ENCODE data around the gene ZNG1B.
"Not testable (repeated sequence)": the region's sequence is repeated elsewhere in the genome, so short reads cannot be mapped to it uniquely, and the experiment has no call there.

ZNG1B gene

DNA sequence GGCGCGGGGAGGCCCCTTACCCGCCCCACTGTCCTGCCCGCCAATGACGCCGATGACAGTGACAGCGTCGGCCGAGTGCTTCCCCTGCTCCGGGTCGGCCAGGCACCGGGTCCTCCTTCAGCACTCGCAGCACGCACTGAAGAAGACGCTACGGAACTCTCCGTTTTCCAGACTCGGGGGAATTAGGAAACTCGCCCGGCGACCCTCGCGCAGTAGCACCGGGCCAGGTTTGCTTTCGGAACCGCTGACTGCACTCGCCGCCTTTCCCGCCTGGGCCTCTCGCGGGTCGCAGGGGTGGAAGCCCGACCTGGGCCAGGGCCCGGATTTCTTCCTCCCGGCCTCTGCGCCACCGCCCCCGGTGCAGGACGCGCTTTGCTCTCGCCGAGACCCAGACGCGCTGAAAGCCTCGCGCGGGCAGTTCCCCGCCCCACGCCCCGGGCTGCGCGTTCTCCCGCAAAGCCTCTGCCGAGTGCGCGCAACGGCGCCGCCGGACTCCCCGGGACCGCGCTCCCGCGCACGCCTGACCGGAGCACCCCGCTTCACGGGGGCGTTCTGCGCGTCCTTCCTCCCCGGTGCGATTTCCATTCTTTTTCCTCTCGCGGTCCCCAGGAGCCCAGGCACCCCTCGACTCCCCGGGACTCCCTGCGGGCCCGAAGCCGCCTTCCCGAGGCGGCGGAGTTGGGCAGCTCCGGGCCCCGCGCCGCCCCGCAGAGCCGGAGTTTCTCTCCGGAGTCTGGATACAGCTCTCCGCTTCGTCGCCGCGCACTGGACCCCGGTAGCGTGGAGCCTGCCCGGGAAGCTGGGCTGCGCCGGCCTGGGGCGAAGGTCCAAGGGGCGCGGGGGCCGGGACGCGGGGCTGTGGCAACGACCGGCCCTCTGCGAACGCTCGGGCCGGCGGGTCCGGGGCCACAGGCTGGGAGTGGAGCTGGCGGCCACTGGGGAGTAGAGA lies 65.9 kb downstream of the ZNG1B start:
- peak; percentile 77 for DNase-seq (ENCODE audit: low read depth, low spot score)

DNA sequence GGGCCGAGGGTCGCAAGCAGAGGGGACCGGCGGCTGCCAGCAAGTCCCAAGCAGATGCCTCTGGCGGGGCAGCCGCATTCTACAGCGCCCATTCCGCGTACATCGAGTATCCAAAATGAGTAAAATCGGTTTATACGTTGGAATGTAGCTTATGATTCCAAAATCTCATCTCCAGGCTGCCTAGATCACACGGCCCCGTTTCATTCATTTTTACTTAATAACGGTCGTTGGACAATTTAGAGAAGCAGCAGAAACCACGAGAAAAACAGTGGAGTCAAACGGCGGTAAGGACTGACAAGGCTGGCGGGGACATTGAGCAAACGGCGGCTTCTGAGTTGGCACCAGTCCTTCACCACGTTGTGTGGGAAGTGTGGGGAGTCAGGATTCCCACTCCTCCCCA lies 66.6 kb downstream of the ZNG1B start:
- peak; percentile 39 for DNase-seq (ENCODE audit: low read depth, low spot score)

GRCh38 chr2:113507394-113508140 lies 70.1 kb downstream of the ZNG1B start:
- not testable (repeated sequence) for DNase-seq (ENCODE audit: low read depth, low spot score)

DNA sequence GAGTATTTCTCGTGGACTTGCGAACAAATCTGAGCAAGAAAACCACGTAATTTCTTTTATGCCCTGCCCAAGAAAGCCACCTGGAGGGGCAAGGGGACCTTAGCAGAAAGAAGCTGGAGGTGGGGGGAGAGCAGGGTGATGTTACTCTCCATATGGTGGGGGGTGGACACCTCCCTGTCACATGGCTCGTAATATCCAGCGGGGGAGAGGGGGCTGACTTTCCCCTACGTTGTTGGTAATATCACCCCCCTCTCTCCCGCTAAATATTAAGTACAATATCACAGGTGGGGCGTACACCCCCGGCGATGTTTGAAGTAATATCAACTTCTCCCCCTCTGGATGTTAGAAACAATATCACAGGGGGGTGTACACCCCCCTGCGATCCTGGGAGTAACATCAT lies 70.7 kb downstream of the ZNG1B start:
- DNase-seq (ENCODE audit: low read depth, low spot score) = not testable (repeated sequence)

GRCh38 chr2:113510913-113511312 lies 73.4 kb downstream of the ZNG1B start:
- DNase-seq (ENCODE audit: low read depth, low spot score) = not testable (repeated sequence)

- not testable (repeated sequence) for DNase-seq (ENCODE audit: low read depth, low spot score)
Measured at GRCh38 chr2:113511859-113512258, 74.4 kb downstream of the ZNG1B start.

DNA sequence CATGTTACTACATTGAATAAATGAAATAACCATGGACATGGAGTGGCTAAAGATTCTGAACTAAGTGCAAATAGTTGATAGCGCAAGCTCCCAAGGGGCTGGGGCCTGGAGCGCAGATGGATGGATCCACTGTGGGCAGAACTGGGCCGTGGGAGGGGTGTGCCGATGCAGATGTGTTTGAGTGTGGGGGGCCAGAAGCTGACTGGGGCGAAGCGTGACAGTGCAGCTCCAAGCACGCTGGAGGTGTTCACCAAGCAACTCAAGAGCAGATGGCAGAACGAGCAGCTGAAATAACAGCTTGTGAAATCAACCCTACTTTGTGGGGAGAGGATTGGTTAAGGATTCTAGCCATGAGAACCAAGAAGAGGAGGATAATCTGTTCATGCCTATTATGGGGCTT lies 78.0 kb downstream of the ZNG1B start:
- DNase-seq (ENCODE audit: low read depth, low spot score) = not testable (repeated sequence)

DNA sequence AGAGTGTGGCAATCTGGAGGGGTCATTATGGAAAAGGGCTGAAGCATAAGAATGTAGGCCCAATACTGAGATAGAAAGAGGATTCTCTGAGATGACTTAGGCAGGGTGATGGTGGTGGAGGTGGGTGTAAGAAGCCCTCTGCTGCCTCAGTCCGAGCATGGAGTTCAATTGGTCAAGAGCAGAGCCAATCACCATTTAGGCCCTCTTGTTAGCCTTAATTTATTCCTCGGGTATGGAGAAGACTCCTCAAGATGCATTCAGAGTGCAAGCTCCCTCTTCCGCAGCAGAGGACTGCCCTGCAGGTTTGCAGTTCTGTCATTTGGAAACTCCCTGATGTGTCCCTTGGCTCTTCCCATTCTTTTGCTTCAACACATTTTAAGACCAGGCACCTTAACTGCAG lies 78.5 kb downstream of the ZNG1B start:
- DNase-seq (ENCODE audit: low read depth, low spot score) = not testable (repeated sequence)

- not testable (repeated sequence) for DNase-seq (ENCODE audit: low read depth, low spot score)
Measured at GRCh38 chr2:113517025-113517424, 79.5 kb downstream of the ZNG1B start.

- not testable (repeated sequence) for DNase-seq (ENCODE audit: low read depth, low spot score)
Measured at GRCh38 chr2:113520837-113521236, 83.3 kb downstream of the ZNG1B start.

DNA sequence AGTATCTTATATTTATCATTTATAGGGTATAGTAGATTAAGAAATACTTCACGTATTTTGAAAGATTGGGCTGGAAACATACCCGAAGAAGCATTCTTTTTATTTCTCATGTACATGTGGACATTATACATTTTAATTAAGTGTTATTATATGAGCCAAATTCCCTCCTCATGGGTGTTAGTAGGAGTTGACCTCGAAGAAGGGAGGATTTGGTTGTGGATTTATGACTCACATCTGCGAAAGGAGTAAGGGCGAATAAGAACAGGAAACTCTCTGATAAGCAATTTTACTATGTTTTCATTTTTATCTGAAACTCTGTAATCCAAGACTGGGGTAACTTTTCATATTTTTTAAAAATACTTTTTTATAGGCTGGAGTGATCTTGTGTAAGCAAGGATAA lies 84.0 kb downstream of the ZNG1B start:
- not testable (repeated sequence) for DNase-seq (ENCODE audit: low read depth, low spot score)

- not testable (repeated sequence) for DNase-seq (ENCODE audit: low read depth, low spot score)
Measured at GRCh38 chr2:113524986-113525385, 87.5 kb downstream of the ZNG1B start.

- DNase-seq (ENCODE audit: low read depth, low spot score) = not testable (repeated sequence)
Measured at GRCh38 chr2:113527350-113528045, 90.0 kb downstream of the ZNG1B start.

DNA sequence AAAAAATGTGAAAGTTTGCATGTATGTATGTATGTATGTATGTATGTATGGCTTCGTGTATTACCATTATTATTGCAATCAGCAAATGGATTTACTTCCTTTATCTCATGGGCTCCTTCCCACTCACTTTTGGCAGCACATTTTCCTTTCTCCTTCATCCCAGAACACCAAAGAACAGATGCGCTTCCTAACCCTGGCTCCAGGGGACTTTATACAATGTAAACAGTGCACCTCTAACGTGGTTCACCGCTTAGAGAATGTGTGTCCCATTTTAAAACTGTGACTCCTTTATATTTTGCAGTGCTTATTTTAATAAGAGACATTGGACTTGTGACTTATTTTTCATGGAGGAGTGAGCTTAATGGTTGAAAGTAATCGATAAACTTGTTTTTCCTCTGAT lies 90.6 kb downstream of the ZNG1B start:
- DNase-seq (ENCODE audit: low read depth, low spot score) = not testable (repeated sequence)

DNA sequence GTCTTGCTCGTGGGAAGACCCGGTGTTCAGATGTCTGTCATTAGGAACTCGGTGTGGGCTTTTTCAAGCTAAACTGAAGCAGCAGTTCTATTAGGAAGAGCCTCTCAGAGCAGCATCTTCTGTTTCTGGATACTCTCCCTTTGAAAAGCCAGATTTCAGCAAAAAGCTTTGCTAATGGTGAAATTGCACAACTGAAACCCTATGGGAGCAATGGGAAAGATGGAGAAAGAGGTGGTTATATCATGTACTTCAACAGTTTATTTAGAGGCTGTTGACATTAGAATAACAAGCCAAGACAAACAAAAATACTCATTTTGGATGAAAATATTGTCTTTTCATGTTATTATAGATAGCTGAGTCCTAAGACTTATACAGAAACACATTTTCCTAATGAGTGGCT lies 91.4 kb downstream of the ZNG1B start:
- DNase-seq (ENCODE audit: low read depth, low spot score) = not testable (repeated sequence)

DNA sequence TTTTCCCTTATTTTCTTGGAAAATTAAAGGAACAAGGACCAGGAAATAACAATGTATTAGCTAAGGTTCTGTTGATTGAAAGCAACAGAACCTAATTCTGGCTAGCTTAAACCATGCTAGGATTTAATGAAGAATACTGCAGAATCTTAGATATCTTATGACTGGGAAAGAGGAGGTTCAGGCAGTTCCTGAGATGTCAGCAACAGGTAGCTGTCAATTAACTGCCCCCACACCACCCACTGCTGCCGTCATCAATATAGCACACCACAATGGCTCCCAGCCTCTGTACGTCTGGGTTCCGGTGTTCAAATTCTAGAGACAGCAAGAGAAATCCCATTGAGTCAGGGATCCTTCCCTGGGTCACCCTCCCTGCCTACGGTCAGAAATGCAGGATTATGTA lies 95.5 kb downstream of the ZNG1B start:
- DNase-seq (ENCODE audit: low read depth, low spot score) = not testable (repeated sequence)

DNA sequence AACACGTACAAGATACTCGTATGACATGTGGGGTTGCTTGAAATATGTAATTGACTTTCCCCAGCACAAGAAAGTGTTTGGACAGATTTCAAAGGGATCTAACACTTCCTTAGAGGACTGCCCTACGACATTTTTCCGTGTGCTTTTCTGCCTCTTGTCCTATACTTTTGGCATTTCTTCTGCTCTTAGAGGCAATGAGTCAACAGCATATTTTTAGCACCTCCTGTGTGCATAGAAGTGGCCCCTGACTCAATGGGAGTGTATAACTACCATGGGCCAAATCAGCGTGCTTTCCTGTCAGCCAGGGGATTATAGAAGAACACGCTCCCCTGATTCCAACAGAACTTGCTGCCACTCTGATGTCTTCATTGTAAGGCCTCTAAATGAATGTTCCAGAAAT lies 99.1 kb downstream of the ZNG1B start:
- not testable (repeated sequence) for DNase-seq (ENCODE audit: low read depth, low spot score)

GRCh38 chr2:113540834-113541203 lies 103.3 kb downstream of the ZNG1B start:
- not testable (repeated sequence) for DNase-seq (ENCODE audit: low read depth, low spot score)

DNA sequence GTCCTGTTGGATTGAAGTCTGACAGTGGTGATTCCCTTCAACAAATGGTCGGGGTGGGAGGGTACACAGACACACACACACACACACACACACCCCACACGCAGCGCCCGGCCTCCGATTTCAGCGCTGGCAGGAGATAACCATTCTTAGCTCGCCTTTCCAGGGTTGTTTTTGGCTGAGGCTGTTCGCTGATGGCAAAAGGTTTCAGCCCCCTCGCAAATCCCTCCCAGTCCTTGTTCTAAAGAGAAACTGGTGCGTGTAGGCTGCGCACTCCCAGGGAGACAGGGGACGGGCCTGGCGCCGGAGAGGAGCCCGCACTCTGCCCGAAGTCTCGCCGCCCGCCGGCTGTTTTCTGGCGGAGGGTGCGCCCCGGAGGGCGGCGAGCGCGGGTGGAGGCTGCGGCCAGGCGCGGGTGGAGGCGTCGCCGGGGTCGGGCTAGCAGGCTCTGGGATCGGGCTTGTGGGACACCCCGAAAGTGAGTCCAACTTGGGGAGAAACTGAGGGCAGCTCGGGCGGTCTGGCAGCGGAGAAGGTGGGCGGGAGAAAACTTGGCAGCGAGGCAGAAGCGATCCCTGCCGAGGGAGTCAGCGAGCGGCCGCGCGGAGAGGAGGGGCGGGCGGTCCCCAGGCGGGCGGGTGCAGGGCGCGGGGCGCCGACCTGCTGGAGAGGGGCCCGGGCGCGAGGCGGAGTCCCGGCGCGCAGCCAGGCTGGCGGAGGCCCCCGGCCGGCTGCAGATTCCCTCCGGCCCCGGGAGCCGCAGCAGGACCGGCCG lies 103.9 kb downstream of the ZNG1B start:
- peak; percentile 32 for DNase-seq (ENCODE audit: low read depth, low spot score)

DNA sequence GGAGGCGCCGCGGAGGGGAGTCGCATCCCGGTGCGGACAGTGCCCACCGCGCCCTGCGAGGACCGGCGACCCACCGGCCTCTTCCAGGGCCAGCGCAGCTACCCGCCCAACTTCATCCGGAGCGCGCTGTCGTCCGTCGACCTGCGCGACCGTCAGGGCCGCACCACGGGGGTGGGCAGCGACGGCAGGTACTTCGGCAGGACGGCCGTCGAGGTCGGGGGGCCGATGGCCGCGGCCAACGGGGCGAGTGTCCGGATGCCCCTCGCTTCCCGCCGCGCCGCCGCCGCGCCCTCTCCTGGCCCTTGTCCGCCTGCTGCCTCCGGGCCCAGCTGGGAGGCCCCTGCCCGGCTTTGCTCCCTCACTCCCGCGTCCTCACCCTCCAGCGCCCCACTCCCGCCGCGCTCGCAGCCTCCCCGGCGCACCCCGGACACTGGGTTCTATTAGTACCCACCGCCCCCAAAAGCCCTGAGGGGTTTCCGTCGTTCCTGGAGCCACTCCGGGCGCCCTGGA lies 104.5 kb downstream of the ZNG1B start:
- peak; percentile 6 for DNase-seq (ENCODE audit: low read depth, low spot score)

GRCh38 chr2:113542529-113542928 lies 105.0 kb downstream of the ZNG1B start:
- not testable (repeated sequence) for DNase-seq (ENCODE audit: low read depth, low spot score)
